Lower leg skin (tissue), 3 donors: ENCODE results near the gene TMEM170B.

Experiments
- CTCF ChIP-seq, 3 donors: fragments of 450-650 bp; IDR thresholded peaks; one replicate each; pipeline ENCODE4 v1.5.1; 2016; ENCODE audit warnings: antibody characterized with exemption in 3 of 3, mild to moderate bottlenecking in 3 of 3, moderate library complexity in 2 of 3
- POLR2A ChIP-seq, 2 donors: fragments of 450-650 bp; IDR thresholded peaks; one replicate each; pipeline ENCODE4 v1.6.1; 2016 to 2017; ENCODE audit warnings: antibody characterized with exemption in 2 of 2, mild to moderate bottlenecking in 1 of 2, moderate library complexity in 1 of 2

- TF ChIP-seq POLR2A (IDR thresholded peaks at IDR 0.05) (no peak), CTCF (IDR thresholded peaks at IDR 0.05) (no peak)
Measured at GRCh38 chr6:11551053-11551452, 13.5 kb downstream of the TMEM170B start.
